DMS53 treated with DMSO at 0.1 percent for 48 hours (cell line): ENCODE results near the gene SESTD1.
"Not testable (repeated sequence)": the region's sequence is repeated elsewhere in the genome, so short reads cannot be mapped to it uniquely, and the experiment has no call there.

Source experiments
- DNase-seq: peaks from one replicate; lab custom pipeline; 2025; ENCODE audit not compliant: unreplicated experiment; lab: John Stamatoyannopoulos, UW

SESTD1 gene

DNA sequence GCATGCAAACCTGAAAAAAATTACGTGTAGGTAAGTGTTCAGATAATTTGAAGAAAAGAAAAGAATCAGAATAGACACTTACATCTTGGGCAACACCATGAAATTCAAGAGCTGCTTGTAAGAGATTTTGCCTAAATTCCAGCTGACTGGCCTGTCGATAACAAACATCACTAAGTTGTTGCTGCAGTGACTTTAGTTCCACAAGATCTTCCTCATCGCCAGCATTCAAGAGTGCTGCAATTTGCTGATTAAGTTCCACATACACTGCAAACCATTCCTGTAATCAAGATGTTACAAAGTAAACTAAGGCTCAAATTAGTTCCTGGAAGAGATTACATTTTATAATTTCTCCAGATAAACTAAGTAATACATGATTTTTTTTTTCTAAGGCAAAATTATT lies 140.3 kb downstream of the SESTD1 start:
- DNase-seq, result no peak

GRCh38 chr2:179123272-179123662 lies 141.4 kb downstream of the SESTD1 start:
- DNase-seq, result no peak

GRCh38 chr2:179107737-179108136 lies 156.9 kb downstream of the SESTD1 start:
- peak; percentile 40 for DNase-seq

DNA sequence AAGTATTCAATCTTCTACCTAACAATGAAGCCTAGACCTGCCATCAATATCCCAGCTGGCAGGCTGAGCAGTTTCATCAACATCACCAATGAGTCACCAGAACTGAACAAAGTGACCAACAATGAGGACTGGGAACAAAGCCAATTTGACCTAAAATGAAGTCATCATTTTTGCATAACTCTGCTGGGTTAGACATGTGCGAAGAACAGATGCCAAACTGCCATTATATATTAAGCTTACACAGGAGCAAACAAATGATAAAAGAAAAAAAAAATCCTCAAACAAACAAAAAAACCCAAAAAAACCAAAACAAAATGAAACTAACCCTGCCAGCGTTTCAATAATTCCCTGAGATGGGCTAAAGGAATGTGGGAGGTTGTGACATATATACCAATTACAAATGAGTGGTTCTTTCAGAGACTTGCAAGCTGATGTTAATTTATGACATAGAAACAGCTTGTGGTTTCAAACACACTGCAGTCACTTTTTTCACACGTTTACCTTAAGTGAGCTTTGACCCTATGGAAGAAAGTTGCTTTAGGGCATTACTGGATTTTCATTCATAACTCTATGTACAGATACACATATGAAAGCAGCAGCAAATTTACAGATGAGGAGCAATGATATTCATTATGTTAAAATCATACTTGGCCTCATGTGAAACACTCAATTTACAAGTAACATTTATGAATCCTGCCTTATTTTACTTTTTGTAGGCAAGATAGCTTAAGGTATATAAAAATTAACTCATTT lies 157.8 kb downstream of the SESTD1 start:
- DNase-seq, result peak; percentile 97

- no peak for DNase-seq
Measured at GRCh38 chr2:179106342-179106675, 158.3 kb downstream of the SESTD1 start.

DNA sequence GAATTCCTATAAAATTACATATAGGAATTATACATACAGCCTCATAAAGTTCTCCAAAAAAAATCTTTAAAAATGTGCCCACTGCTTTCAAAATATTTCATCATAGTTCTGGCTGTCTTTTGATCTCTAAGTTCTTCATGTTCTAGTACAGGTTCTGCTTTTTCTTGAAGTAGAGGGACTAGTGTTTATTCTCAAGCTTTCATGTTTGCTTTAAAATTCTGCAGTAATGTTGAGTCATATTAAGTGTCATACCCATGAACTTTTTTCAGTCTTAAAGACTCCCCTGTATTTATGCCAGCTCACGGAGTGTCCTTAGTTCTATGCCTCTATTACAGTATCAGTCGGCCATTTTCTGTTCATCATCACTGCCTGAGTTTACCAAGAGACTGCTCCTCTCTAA lies 159.9 kb downstream of the SESTD1 start:
- DNase-seq, result peak; percentile 5

DNA sequence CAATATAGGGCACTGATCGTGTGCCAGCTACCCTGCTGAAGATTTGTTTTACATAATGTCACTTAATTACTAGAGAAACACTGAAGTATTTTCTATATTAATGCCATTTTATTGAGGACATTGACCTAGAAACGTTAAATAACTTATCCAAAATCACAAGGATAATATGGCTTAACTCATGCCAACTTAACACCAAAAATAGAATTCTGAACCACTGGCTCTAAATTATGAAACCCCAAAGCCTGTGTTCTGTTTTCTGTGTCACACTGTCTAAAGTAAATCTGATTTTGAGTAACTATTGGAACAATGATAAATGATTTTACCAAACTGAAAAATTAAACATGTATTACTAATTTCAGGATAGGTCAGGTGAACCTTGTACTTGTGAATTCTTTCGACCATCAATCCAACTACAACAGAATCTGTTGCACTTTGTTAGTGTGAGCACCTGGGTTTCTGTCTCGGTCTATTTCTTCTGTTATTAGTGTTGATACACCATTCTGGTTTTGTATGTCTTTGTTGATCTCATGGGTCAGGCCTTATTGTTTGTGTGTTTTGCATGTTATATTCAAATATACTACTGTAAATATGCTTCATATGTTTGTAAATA lies 166.4 kb downstream of the SESTD1 start:
- DNase-seq, result no peak

GRCh38 chr2:179097131-179097530 lies 167.5 kb downstream of the SESTD1 start:
- no peak for DNase-seq

DNA sequence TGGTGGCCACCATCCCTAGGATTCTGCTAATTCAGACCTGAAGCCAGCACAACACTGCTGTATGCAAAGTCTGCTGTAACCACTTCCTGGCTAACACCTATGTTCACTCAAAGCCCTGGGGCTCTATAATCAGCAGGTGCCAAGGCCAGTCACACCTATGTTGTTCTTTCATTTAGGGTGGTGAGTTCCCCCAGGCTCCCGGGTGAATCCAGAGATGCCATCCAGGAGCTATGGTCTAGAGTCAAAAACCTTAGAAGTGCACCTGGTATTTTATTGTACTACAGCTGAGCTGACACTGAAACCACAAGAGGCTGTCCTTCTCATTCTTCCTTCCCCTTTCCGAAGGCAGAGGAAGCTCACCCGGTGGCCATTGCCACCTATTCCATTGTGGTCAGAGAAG lies 168.5 kb downstream of the SESTD1 start:
- DNase-seq, result no peak

DNA sequence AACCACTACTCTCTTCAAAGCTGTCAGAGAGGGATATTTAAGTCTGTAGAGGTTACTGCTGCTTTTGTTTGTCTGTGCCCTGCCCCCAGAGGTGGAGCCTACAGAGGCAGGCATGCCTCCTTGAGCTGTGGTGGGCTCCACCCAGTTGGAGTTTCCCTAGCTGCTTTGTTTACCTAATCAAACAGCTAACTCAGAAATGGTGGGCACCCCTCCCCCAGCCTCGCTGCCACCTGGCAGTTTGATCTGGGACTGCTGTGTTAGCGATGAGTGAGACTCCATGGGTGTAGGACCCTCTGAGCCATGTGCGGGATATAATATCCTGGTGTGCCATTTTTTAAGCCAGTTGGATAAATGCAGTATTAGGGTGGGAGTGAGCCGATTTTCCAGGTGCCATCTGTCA lies 171.7 kb downstream of the SESTD1 start:
- DNase-seq, result not testable (repeated sequence)

GRCh38 chr2:179082697-179083096 lies 181.9 kb downstream of the SESTD1 start:
- no peak for DNase-seq

- no peak for DNase-seq
Measured at GRCh38 chr2:179081954-179082353, 182.7 kb downstream of the SESTD1 start.

DNA sequence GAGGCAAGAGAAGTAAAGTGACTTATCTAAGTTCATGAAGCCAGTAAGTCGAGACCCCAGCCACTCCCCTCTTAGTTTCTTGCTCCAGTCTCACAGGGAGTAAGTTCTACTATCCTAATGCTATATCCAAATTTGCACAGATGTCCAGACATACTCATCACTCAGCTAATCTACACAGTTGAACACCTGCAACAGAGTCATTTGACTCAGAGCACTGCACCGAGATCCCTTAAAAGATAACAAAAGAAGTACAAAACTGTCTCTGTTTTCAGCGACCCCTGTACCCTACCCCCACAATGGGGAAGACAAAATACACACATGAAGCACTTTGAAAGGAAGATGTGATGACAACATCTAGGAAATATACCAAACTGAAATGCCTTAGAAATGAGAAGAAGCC lies 192.1 kb downstream of the SESTD1 start:
- DNase-seq, result no peak

DNA sequence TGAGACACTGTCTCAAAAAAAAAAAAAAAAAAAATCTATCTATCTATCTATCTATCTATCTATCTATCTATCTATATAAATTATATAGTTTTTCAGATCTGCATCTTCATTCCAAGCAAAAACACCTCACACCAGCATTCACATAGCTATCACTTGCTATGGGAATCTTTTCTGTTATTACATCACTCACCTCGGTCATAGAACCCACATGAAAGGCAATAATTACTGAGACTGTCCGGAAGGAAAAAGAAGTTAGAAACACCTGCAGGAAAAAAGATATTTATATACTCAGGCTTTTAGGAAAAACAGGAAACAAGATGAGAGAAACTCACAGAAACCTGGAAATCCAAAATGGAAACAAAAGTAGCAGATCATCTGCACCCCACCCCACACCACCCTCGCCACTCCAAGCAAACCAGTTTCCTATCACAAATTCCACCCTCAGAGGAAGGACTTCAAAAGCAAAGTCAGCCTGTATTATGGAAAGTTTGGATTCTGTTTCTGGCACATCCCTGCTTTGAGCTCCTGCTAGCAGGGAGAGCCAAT lies 192.7 kb downstream of the SESTD1 start:
- no peak for DNase-seq

- no peak for DNase-seq
Measured at GRCh38 chr2:179070895-179071294, 193.7 kb downstream of the SESTD1 start.

DNA sequence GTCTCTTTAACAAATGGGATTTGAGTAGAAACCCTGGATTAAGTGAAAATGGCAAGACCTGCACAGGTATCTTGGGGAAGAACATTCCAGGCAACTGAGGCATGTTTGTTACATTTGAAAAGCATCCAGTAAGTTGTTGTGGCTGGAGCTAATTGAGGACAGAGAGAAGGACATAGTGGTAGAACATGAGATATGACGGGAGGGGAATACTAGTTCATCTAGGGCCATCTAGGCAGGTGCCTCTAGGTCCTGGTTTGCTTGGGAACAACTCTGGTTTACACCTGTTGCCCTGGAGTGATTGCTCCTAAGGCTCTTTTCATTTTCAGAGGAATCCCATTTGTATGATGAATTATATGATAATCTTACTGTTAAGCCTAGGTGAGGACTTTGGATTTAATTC lies 194.9 kb downstream of the SESTD1 start:
- no peak for DNase-seq

DNA sequence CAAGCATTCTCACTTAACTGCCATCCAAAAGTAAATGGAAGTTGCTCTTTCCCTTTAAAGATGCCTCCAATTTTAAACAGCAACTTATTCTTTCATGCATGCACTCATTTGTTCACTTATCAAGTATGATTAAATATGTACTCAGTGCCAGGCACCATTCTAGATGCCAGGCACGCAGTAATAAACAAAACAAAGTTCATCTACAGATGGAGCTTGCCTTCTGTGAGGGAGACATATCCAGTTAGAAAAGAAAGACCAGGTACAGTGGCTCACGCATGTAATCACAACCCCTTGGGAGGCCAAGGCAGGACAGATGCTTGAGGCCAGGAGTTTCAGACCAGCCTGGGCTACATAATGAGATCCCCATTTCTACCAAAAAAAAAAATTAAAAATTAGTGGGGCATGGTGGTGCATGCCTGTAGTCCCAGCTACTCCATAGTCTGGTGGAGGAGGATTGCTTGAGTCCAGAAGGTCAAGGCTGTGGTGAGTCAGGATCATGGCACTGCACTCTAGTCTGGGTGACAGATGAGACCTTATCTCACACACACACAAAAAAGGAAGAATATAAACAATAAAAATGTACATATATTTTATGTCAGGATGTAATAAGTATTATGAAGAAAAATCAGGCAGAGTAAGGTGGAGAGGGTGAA lies 195.5 kb downstream of the SESTD1 start:
- DNase-seq, result no peak

- DNase-seq, result no peak
Measured at GRCh38 chr2:179059026-179059700, 205.5 kb downstream of the SESTD1 start.

DNA sequence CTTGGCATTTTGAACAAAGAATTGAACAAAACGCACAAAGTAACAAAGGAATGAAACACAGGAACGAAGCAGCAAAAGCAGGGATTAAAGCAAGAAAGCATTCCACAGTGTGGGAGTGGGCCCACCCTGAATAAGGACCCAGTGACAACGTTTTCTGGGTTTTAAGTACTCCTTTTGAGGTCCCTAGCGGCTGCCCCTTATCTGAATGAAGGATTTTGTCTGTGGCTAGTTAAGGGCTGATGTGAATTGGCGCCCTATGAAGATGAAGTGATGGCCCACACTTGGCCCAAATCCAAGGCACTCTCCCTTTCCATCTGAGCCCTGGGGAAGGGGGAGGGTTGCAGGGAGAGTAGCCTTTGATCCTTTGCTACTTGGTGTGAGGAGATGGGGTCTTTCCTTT lies 206.9 kb downstream of the SESTD1 start:
- DNase-seq, result no peak

DNA sequence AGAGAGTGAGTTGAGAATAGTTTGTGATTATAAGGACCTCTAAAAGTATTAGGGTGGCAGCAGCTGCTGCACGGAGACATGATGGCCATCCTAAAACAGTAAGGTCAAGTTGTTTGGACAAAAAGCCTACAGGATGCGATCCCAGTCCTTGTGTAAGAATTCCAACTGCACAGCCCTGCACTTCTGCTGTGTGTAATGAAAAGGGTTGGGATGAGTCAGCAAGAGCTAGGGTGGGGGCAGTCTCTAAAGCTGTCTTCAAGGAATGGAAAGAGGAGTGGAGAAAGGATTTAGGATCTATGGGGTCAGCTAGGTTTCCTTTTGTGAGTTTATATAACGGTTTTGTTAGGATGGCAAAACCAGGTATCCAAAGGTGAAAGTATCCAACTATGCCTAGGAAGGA lies 211.1 kb downstream of the SESTD1 start:
- not testable (repeated sequence) for DNase-seq
